MM.1S (cell line): ENCODE measurements around the gene KCNN2.

ENCODE experiments used
- CTCF ChIP-seq: fragments of 300-600 bp; sonication (generic); IDR thresholded peaks from 2 replicates; pipeline ENCODE4 v1.5.1; 2016; ENCODE audit warnings: antibody characterized with exemption, low read length, mixed read lengths
- EZH2 ChIP-seq: fragments of 300-600 bp; sonication (generic); optimal IDR thresholded peaks from 2 replicates; pipeline ENCODE3; 2017; ENCODE audit warnings: low read depth, mild to moderate bottlenecking, antibody characterized with exemption, low read length, mixed read lengths
- EZH2phosphoT487 ChIP-seq: fragments of 300-600 bp; sonication (generic); IDR thresholded peaks from 2 replicates; pipeline ENCODE4 v1.6.1; 2018; ENCODE audit warnings: antibody characterized with exemption, low read length

- TF ChIP-seq EZH2 (no peak), CTCF (no peak), EZH2phosphoT487 (no peak)
These were observed 42.6 kb upstream of the KCNN2 start for GRCh38 chr5:114319236-114319635.
